KOPT-K1 (cell line): ENCODE results near the gene SDHB.

Source experiments
- H3K27ac ChIP-seq: fragments of 200-600 bp; sonication (generic); 2 replicates; pipeline ENCODE4 v1.5.1; 2016; ENCODE audit warnings: antibody characterized with exemption, mild to moderate bottlenecking, low read depth, low read length; ENCODE audit not compliant: poor library complexity, severe bottlenecking
- H3K36me3 ChIP-seq: fragments of 200-600 bp; sonication (generic); 2 replicates; pipeline ENCODE4 v1.5.1; 2017; ENCODE audit warnings: antibody characterized with exemption, mild to moderate bottlenecking, low read length, moderate library complexity; ENCODE audit not compliant: insufficient read depth
- H3K9me3 ChIP-seq: fragments of 200-600 bp; sonication (generic); 2 replicates; pipeline ENCODE4 v1.5.1; 2017; ENCODE audit warnings: antibody characterized with exemption, low read length, mild to moderate bottlenecking; ENCODE audit not compliant: insufficient read depth, poor library complexity, severe bottlenecking

Gene SDHB

GRCh38 chr1:17082761-17083160 is 28.9 kb upstream of the SDHB start:
- Histone ChIP-seq H3K27ac (no peak overlapping the region), H3K9me3 (no peaks in the 10 kb centered on the region), H3K36me3 (no peaks in the 10 kb centered on the region)

- Histone ChIP-seq H3K9me3 (no peaks in the 10 kb centered on the region), H3K36me3 (no peaks in the 10 kb centered on the region), H3K27ac (no peak overlapping the region)
Observed at GRCh38 chr1:17081439-17081838, 27.6 kb upstream of the SDHB start.

GRCh38 chr1:17080880-17081279 is 27.0 kb upstream of the SDHB start:
- no peak overlapping the region for H3K27ac ChIP-seq
- no peaks in the 10 kb centered on the region for H3K36me3 ChIP-seq
- no peaks in the 10 kb centered on the region for H3K9me3 ChIP-seq

- H3K36me3 ChIP-seq = no peaks in the 10 kb centered on the region
- H3K27ac ChIP-seq = no peak overlapping the region
- H3K9me3 ChIP-seq = no peaks in the 10 kb centered on the region
Observed at GRCh38 chr1:17080085-17080759, 26.4 kb upstream of the SDHB start.

- Histone ChIP-seq H3K9me3 (no peaks in the 10 kb centered on the region), H3K36me3 (no peaks in the 10 kb centered on the region), H3K27ac (no peak overlapping the region)
Observed at GRCh38 chr1:17078991-17079868, 25.4 kb upstream of the SDHB start.

GRCh38 chr1:17075470-17076255 is 21.8 kb upstream of the SDHB start:
- Histone ChIP-seq H3K36me3 (no peaks in the 10 kb centered on the region), H3K27ac (no peak overlapping the region), H3K9me3 (no peaks in the 10 kb centered on the region)

GRCh38 chr1:17071794-17072193 is 18.0 kb upstream of the SDHB start:
- Histone ChIP-seq H3K36me3 (no peaks in the 10 kb centered on the region), H3K27ac (no peak overlapping the region), H3K9me3 (no peaks in the 10 kb centered on the region)

GRCh38 chr1:17070163-17070525 is 16.3 kb upstream of the SDHB start:
- peaks cover 6% of the 10 kb centered on the region for H3K9me3 ChIP-seq
- no peak overlapping the region for H3K27ac ChIP-seq
- no peaks in the 10 kb centered on the region for H3K36me3 ChIP-seq

- Histone ChIP-seq H3K36me3 (no peaks in the 10 kb centered on the region), H3K9me3 (peaks cover 12% of the 10 kb centered on the region), H3K27ac (no peak overlapping the region)
Observed at GRCh38 chr1:17069452-17070162, 15.8 kb upstream of the SDHB start.

GRCh38 chr1:17068789-17069188 is 15.0 kb upstream of the SDHB start:
- no peaks in the 10 kb centered on the region for H3K36me3 ChIP-seq
- H3K9me3 ChIP-seq = peaks cover 14% of the 10 kb centered on the region
- no peak overlapping the region for H3K27ac ChIP-seq

GRCh38 chr1:17067465-17068240 is 13.8 kb upstream of the SDHB start:
- Histone ChIP-seq H3K27ac (no peak overlapping the region), H3K9me3 (peaks cover 14% of the 10 kb centered on the region), H3K36me3 (no peaks in the 10 kb centered on the region)

- Histone ChIP-seq H3K9me3 (peaks cover 14% of the 10 kb centered on the region), H3K36me3 (no peaks in the 10 kb centered on the region), H3K27ac (no peak overlapping the region)
Observed at GRCh38 chr1:17067069-17067426, 13.2 kb upstream of the SDHB start.

- Histone ChIP-seq H3K9me3 (peaks cover 14% of the 10 kb centered on the region), H3K36me3 (no peaks in the 10 kb centered on the region), H3K27ac (no peak overlapping the region)
Observed at GRCh38 chr1:17066361-17067068, 12.7 kb upstream of the SDHB start.

GRCh38 chr1:17065666-17066065 is 11.8 kb upstream of the SDHB start:
- Histone ChIP-seq H3K36me3 (no peaks in the 10 kb centered on the region), H3K27ac (no peak overlapping the region), H3K9me3 (peaks cover 14% of the 10 kb centered on the region)
